Activated CD4-positive, alpha-beta T cell treated with anti-CD3 and anti-CD28 coated beads, Interleukin-10, Interleukin-2, amounts not matched to agents 100 ng/mL and 50 ng/mL, durations not matched to agents 16 hours and 8 hours (primary cell): Measurements from ENCODE around the gene TCF12.
A peak's percentile ranks its signal among the peaks of the same experiment; 100 is the strongest.

Source experiments
- DNase-seq: peaks from one replicate; pipeline ENCODE4 v3.0.0-alpha.2; 2020

The TCF12 gene

DNA sequence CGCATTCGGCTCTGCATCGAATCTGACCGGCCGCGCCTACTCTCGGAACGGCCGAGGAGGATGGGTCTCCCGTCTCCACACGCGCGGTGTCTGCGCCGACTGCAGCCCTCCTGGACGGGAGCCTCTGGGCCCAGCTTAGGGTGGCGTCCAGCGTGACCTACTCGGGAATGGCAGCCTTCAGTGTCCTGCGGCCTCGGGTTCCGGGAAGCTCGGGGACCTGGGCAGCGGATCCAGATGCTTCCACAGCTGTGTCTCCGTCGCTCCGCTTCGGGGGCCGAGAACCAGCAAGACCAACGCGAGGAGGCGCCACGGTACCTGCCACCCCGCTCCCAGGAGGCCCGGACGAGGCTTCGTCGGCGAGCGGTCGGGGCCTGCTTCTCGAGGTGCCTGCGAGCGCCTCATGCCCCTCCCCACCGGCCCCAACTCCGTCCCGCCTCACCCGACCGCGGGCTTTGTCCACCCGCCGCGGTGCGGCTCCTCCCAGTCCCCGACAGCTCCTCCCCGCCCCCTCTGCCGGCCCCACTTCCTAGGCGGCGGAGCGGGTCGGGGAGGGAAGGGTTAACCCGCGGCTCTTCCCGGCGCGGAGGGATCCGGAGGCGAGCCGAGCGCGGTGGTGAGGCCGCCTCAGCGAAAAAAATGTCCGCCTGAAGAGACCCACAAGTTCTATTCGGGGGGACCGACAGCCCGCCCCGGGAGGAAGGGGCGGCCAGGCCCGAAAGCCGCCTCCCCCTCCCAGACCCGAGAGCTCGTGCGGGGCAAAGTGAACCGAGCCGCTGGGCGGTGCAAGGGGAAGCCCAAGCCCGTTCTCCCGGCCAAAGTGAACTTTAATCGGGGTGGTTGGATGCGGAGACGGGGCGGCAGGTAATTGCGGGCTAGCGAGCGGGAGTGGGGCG lies at the start of gene TCF12:
TSS of gene TCF12 (plus strand) at position 599 of the 893 bp plus-strand sequence. CDS start 1,270 bp downstream, outside the sequence.
- DNase-seq: peak; percentile 94

GRCh38 chr15:56869573-56869972 lies 48.9 kb upstream of the TCF12 start:
- DNase-seq: peak; percentile 49

- DNase-seq: no peak
These were observed 47.3 kb upstream of the TCF12 start for GRCh38 chr15:56871185-56871584.

DNA sequence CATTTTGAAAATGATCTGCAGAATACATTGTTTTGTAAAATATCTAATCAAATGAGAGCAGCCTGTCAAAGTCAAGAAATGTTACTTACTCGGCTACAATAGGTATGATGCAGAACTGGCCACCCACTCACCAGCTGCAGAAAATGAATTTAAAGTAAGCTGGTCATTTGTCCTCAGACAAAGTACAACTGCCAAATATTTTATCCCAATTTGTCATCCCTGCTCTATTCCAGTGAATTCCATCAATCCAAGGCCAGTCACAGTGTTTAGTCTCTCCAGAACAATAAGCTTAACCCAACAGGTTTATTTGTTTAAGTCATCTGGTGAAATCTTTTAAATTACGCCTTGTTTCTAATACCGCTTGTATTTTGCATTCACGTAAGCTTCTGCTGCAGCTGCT lies 46.6 kb upstream of the TCF12 start:
- DNase-seq: no peak

- no peak for DNase-seq
These were observed 41.0 kb upstream of the TCF12 start for GRCh38 chr15:56877255-56877970.

GRCh38 chr15:56879502-56879901 lies 38.9 kb upstream of the TCF12 start:
- no peak for DNase-seq

- no peak for DNase-seq
These were observed 35.4 kb upstream of the TCF12 start for GRCh38 chr15:56883088-56883487.

GRCh38 chr15:56886363-56886931 lies 32.0 kb upstream of the TCF12 start:
- DNase-seq: no peak

GRCh38 chr15:56886932-56887781 lies 31.3 kb upstream of the TCF12 start:
- peak; percentile 87 for DNase-seq

GRCh38 chr15:56887782-56888438 lies 30.5 kb upstream of the TCF12 start:
- no peak for DNase-seq

GRCh38 chr15:56890038-56890437 lies 28.4 kb upstream of the TCF12 start:
- no peak for DNase-seq

GRCh38 chr15:56891852-56892440 lies 26.5 kb upstream of the TCF12 start:
- no peak for DNase-seq

- DNase-seq: no peak
These were observed 25.6 kb upstream of the TCF12 start for GRCh38 chr15:56892659-56893363.

GRCh38 chr15:56893364-56893678 lies 25.1 kb upstream of the TCF12 start:
- DNase-seq: no peak

- DNase-seq: no peak
These were observed 23.8 kb upstream of the TCF12 start for GRCh38 chr15:56894601-56895000.

DNA sequence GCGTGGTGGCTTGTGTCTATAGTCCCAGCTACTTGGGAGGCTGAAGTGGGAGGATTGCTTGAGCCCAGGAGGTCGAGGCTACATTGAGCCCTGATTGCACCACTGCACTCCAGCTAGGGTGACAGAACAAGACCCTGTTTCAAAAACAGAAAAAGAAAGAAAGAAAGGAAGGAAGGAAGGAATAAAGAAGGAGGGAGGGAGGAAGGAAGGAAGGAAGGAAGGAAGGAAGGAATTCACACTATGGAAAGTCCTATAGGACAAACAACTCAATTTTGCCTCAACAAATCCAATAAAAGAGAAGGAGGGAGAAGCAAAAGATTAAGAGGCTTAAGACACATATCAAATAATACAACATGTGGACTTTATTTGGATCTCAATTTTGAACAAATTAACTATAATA lies 16.5 kb upstream of the TCF12 start:
- DNase-seq: no peak

GRCh38 chr15:56906766-56907165 lies 11.7 kb upstream of the TCF12 start:
- DNase-seq: no peak

GRCh38 chr15:56910801-56911200 lies 7.6 kb upstream of the TCF12 start:
- no peak for DNase-seq

GRCh38 chr15:56913241-56913640 lies 5.2 kb upstream of the TCF12 start:
- DNase-seq: no peak

- DNase-seq: no peak
These were observed 4.8 kb upstream of the TCF12 start for GRCh38 chr15:56913670-56914069.

- DNase-seq: no peak
These were observed 2.6 kb upstream of the TCF12 start for GRCh38 chr15:56915888-56916287.
